Activated CD4-positive, alpha-beta T cell treated with anti-CD3 and anti-CD28 coated beads, Interleukin-2, amount 50 U/mL, for 48 hours (primary cell): ENCODE data around the gene PBOV1.

ENCODE experiments used
- DNase-seq, 2 experiments: peaks; one replicate each; pipeline ENCODE4 v3.0.0-alpha.2; 2020

Gene PBOV1

GRCh38 chr6:138218449-138218848 is at the start of gene PBOV1:
PBOV1 (minus strand) TSS chr6:138218491; CDS start chr6:138218395, 96 bp downstream.
- no peak for DNase-seq

DNA sequence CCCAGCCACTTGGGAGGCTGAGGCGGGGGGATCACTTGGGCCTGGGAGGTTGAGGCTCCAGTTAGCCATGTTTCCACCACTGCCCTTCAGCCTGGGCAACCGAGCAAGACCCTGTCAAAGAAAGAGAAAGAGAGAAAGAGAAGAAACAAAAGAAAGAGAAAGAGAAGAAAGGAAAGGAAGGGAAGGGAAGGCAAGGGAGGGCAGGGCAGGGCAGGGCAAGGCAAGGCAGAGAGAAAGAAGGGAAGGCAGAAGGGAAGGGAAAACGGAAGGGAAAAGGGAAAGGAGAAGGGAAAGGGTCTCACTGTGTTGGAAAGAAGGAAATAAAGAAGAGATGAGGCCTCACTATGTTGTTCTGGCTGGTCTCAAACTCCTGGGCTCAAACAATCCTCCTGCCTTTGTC is 47.8 kb upstream of the PBOV1 start:
- DNase-seq: no peak

GRCh38 chr6:138264372-138264880 is 46.1 kb upstream of the PBOV1 start:
- DNase-seq: no peak

- DNase-seq: no peak
Measured at GRCh38 chr6:138263963-138264362, 45.7 kb upstream of the PBOV1 start.

DNA sequence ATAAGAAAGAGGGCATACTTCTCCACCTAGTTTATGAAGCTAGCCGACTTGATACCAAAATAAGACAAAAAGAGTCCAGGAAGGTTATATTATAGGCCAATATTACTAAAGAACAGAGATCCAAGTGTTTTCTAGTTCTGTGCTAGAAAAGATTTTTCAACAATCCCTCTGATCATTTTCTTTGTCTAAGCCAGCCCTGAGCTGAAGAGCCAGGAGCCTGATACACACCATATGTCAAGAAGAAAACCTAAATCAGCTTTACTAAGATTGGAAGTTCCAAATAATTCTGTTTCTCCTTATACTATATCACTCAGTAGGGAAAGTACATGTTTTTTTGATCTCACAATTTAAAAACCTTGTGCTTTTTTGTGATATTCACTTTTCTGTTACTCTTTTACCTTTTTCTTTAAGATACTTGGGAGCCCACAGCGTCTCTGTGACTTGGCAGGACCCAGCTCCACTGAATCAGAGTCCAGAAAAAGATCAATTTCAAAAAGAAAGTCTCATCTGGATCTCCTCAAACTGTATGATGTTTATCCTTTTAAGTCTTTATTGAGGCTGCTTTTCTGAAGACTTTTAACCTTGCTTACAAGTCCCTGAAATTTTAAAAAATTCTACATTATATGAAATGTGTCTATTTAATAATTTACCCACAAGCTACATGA is 43.0 kb upstream of the PBOV1 start:
- no peak for DNase-seq

DNA sequence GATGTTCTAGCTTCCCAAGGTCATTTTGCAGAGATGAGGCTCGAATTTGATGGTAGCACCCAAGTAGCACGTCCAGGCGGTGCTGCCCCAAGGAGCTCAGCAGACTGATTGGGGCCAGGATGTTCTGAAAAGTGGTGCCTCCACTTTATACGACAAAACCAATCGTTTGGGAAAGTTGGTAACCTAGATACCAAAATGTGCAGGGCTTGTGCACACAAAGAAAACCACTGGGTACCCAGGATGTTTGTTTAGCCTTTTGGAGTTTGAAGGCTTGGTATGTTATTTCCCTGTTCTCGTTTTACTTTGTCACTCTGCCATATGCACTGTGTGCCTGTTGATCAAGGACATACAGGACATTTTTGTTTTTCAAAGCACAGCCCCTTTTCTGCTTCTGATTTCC is 40.7 kb upstream of the PBOV1 start:
- no peak for DNase-seq

GRCh38 chr6:138258197-138258596 is 39.9 kb upstream of the PBOV1 start:
- DNase-seq: no peak

GRCh38 chr6:138257638-138258040 is 39.3 kb upstream of the PBOV1 start:
- no peak for DNase-seq

DNA sequence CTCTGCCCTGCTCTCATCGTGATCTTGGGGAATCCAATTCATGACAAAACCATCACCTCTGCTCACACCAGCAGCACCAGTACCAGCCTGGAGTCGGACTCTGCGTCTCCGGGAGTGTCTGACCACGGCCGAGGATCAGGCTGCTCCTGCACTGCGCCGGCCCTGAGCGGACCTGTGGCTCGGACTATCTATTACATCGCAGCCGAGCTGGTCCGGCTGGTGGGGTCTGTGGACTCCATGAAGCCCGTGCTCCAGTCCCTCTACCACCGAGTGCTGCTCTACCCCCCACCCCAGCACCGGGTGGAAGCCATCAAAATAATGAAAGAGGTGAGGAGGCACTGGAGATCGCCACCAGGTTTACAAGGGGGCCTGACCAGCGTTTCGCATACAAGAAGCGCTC is 37.2 kb upstream of the PBOV1 start:
- DNase-seq: no peak

DNA sequence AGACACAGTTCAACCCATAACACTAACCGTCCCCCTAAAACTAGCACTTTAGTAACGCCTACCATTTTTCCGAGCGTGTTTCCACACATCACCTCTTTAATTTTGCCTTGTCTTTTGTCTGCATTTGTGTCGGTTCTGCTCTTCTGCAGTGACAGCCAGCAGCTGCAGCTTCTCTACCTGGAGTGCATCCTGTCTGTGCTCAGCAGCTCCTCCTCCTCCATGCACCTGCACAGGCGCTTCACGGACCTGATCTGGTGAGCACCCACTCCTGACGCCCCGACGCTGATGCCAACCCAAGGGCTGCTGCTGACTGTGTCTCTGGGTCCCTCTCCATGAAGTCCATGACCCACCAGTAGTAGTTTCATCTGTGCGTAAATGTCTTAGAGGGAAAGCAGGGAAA is 35.4 kb upstream of the PBOV1 start:
- no peak for DNase-seq

- DNase-seq: no peak
Measured at GRCh38 chr6:138250513-138251247, 32.4 kb upstream of the PBOV1 start.

DNA sequence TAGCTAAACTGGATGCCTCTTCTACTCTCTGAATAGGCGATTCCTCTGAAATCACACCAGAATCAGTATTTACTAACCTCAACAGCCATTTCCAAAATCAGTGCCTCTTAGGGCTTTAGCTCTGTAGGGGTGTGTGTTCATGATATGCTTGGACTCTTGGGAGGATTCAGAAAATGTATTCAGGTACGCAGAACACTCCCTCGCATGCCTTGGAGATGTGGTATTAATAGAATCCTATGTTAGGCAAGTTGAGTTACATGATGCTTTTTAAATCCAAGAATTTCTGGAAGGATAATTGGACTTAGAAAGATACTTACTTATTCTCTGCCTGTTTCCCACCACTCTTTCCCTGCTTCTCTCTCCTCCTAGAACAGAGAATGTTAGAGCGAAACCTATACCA is 31.8 kb upstream of the PBOV1 start:
- no peak for DNase-seq

DNA sequence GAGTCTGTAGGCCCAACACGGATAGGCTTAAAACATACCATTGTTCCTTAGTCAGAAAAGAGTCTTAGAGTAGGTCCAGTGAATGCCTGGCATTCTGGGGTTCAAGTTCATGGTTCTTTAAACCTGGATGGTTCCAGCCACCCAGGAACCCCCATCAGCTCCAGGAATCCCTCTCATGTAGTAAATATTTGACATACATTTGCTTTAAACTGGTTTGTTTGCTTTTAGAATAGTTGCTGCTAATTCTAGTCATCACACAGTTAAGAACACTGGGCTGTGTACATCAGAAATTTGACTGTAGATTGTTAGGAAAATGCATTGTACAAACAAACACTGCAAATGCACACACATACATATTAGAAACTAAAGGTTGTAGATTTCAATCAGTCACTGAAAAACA is 30.6 kb upstream of the PBOV1 start:
- no peak for DNase-seq

- no peak for DNase-seq
Measured at GRCh38 chr6:138248011-138248410, 29.7 kb upstream of the PBOV1 start.

DNA sequence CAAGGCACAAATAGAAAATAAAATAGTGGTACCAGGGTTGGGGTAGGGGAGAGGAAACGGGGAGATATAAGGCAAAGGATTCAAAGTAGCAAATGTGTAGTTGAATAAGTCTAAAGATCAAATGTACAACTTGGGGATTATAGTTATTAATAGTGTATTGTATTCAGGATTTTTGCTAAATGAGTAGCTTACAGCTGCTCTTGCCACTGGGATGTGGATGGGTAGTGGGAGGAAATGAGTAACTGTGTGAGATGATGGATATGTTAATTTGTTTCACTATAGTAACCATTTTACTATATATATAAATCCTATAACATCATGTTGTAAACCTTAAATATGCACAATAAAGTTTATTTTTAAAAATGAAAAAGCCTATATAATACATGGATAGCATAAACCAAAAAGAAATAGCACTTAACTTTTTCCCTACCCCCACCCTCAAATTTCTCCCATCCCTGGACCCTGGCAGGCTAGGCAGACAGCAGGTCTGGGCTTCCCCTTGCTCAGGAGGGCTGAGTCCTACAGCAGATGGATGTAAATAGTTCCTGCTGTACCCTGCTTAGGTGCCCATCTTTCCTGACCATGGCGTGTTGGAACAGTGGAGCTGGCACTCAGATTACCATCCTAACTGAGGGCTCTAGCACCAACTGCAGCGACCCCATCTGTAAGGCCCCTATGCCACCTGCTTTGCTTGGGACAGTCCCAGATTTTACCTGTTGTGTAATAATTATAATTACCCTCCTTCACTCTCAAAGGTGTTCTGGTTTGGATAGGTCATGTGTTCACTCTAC is 28.6 kb upstream of the PBOV1 start:
- DNase-seq: no peak

DNA sequence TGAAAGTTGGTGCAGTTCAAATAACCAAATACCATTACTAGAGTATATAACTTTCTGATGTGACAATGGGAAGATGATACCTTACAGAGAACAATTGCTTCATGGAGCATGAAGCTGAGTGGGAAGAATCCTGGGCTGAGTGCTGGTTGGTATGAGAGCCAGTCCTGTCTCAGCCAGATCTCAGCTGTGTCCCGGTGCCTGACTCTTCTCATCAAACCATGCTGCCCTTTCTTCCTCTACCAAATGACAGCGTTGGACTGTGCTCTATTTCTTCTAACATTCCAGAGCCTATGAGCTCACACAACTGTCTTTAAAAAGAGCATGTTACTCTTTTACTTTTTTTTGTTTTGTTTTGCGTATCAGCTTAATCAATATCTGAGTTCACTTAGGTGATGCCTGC is 27.5 kb upstream of the PBOV1 start:
- no peak for DNase-seq

GRCh38 chr6:138242987-138243592 is 24.8 kb upstream of the PBOV1 start:
- DNase-seq: no peak

DNA sequence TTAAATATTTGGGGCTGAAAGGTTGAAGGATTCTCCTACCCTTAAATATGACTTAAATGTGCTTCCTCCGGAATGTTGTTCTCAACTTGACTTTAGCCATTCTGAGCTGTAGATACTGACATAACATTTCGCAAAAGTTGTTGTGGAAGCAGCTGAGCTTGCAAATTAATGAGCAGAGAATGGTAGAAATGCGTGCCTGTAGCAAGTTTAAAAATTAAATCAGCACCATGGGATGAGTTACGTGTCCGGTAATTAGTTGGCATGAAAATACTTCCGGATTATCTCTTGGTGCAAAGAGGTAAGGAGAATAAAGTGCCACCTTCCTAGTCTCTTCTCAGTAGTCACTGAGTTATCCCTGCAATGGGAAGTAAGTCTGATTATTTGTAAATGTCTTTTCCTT is 23.6 kb upstream of the PBOV1 start:
- DNase-seq: no peak

GRCh38 chr6:138241381-138241780 is 23.1 kb upstream of the PBOV1 start:
- no peak for DNase-seq

- no peak for DNase-seq
Measured at GRCh38 chr6:138240476-138241245, 22.4 kb upstream of the PBOV1 start.

DNA sequence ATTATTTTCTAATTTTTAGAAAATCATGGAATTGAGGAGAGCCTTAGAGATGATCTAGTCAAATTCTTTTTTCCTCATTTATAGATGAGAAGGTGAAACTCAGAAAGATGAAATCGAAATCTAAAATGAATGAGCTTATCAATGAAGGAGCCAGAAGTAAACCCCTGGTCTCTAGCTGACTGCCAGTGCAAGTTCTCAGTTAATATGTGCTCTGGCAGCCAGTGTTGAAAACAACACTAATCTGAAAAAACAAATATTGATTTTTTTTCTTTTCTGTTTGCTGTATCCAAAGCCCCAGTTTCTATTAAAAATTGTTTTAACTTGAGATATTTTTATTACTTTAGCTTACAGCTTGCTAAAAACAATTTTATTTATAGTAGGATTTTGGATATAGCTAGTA is 21.5 kb upstream of the PBOV1 start:
- no peak for DNase-seq

- no peak for DNase-seq
Measured at GRCh38 chr6:138238368-138238767, 20.1 kb upstream of the PBOV1 start.

- no peak for DNase-seq
Measured at GRCh38 chr6:138237463-138237862, 19.2 kb upstream of the PBOV1 start.
